ENCODE data around the gene MED17.
"Not testable (repeated sequence)": the region's sequence is repeated elsewhere in the genome, so short reads cannot be mapped to it uniquely, and the experiment has no call there.

MED17 gene, protein sequence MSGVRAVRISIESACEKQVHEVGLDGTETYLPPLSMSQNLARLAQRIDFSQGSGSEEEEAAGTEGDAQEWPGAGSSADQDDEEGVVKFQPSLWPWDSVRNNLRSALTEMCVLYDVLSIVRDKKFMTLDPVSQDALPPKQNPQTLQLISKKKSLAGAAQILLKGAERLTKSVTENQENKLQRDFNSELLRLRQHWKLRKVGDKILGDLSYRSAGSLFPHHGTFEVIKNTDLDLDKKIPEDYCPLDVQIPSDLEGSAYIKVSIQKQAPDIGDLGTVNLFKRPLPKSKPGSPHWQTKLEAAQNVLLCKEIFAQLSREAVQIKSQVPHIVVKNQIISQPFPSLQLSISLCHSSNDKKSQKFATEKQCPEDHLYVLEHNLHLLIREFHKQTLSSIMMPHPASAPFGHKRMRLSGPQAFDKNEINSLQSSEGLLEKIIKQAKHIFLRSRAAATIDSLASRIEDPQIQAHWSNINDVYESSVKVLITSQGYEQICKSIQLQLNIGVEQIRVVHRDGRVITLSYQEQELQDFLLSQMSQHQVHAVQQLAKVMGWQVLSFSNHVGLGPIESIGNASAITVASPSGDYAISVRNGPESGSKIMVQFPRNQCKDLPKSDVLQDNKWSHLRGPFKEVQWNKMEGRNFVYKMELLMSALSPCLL

GRCh38 chr11:93784145-93784934 is at the start of gene MED17:
TSS of gene MED17 (plus strand) at chr11:93784282. CDS start at chr11:93784514, 232 bp downstream.
- peak; percentile 80 for DNase-seq (ENCODE audit: low read depth)

GRCh38 chr11:93734427-93735222 is 49.5 kb upstream of the MED17 start:
- no peak for DNase-seq (ENCODE audit: low read depth)

DNA sequence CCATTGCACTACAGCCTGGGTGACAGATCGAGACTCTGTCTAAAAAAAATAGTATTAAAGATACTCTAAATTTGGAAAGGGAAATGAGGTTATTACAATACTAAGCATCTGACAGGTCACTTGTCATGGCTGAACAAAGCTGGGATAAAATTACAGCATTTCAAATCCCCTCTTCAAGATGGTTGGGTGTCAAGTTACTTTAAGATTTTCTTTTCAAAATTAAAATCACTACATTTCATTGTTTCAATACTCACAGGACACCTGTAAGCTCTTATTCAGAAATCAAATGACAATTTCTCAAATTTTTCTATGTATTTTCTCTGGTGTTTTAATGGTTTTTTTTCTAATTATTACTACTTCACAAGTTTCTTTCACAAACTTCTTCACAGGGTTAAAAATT is 48.5 kb upstream of the MED17 start:
- DNase-seq (ENCODE audit: low read depth) = no peak

GRCh38 chr11:93736129-93736528 is 48.0 kb upstream of the MED17 start:
- DNase-seq (ENCODE audit: low read depth) = no peak

DNA sequence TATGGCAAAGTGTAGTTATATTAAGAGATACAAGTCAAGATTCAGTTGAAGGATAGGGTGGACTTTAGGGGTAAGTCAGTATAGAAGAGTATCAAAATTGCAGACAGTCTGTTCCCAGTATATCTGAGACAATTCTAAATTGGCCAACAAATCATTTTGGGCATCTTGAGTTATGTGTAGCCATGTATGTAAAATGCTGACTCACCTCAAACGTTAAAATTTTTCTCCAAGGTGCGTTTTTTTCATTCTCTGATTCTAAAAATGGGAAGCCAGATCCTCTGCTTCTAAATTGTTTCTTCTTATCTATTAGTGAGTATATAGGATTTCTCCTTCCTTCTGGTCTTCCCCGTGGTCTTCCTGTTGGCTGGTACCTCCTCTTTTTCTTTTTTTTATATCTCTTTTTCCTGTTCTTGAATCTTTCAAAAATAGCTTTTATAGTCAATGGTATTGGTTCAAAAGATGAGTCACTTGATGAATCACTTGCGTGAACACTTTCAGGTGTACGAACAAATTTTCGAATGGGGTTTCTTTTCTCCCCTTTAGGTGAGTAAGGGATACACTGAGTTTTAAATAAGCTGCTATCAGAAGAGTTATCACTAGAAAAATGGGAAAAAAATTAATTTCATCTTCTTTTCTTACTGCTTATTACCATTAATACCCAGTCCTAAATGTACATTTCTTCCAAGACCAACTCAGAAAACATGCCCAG is 46.0 kb upstream of the MED17 start:
- no peak for DNase-seq (ENCODE audit: low read depth)

DNA sequence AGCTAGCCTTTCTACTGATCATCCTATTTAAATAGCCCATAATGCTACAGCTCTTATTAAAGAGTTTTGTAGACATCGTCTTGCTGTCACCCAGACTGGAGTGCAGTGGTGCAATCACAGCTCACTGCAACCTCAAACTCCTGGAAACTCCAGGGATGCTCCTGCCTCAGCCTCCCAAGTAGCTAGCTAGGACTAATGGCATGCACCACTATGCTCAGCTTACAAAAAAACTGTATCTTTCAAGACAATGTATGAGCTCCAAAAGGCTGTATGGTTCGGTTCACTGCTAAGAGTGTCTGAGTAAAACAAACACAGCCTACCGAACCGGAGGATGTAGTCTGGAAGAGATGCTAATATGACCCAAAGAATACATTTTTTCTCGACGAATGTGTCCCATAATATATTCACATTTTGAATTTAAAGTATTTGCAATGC is 45.4 kb upstream of the MED17 start:
- no peak for DNase-seq (ENCODE audit: low read depth)

- peak; percentile 64 for DNase-seq (ENCODE audit: low read depth)
Observed at GRCh38 chr11:93740031-93740729, 43.9 kb upstream of the MED17 start.

GRCh38 chr11:93740730-93741093 is 43.4 kb upstream of the MED17 start:
- DNase-seq (ENCODE audit: low read depth) = no peak

GRCh38 chr11:93741094-93741881 is 42.8 kb upstream of the MED17 start, which contains the start of the genes C11orf54 and TAF1D:
TSS of gene C11orf54 (plus strand) at chr11:93741672. CDS start at chr11:93747394, 5,722 bp downstream.
TSS of gene TAF1D (minus strand) at chr11:93741495. CDS start at chr11:93739304, 2,191 bp downstream.
- DNase-seq (ENCODE audit: low read depth) = peak; percentile 91

DNA sequence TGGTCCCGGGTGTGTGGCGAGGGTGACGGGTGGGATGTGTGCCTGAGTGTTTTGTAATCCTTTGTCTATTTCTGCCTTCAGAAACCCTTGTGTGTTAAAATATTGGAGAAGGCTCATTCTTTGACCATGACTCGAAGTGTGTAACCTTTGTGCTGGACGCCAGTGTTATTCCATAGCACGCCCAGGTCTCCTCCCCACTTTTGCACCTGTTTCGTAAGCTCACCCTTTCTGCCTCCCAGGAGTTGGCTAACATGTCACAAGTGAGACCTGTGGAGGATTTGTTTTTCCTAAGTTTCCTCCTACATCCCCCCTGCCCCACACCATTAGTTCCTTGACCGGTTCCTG is 42.2 kb upstream of the MED17 start:
- DNase-seq (ENCODE audit: low read depth) = no peak

DNA sequence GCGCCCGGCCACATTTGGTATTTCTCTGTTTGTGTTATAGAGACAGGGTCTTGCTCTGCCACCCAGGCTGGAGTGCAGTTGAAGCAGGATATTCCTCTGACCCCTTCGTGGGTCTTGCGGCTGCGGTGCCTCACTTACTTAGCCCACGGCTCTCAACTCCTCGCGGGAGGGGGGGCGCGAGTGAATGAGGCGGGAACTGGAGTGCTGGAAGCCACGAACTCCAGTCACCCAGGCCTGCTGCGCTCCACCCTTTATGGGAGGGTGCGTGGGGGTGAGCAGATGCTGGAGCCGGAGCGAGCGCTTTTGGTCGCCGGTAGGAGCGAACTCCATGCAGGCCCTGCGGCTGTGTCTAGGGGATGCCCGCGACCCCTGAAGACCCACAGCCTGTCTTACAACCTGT is 40.8 kb upstream of the MED17 start:
- no peak for DNase-seq (ENCODE audit: low read depth)

DNA sequence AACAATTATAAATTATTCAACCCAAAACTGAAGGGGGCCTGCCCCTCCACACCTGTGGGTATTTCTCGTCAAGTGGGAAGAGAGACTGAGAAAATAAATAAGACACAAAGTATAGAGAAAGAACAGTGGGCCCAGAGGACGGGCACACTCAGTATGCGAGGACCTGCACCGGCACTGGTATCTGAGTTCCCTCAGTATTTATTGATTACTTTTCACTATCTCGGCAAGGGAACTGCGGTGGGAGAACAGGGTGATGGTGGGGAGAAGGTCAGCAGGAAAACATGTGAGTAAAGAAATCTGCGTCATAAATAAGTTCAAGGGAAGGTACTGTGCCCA is 39.4 kb upstream of the MED17 start:
- no peak for DNase-seq (ENCODE audit: low read depth)

DNA sequence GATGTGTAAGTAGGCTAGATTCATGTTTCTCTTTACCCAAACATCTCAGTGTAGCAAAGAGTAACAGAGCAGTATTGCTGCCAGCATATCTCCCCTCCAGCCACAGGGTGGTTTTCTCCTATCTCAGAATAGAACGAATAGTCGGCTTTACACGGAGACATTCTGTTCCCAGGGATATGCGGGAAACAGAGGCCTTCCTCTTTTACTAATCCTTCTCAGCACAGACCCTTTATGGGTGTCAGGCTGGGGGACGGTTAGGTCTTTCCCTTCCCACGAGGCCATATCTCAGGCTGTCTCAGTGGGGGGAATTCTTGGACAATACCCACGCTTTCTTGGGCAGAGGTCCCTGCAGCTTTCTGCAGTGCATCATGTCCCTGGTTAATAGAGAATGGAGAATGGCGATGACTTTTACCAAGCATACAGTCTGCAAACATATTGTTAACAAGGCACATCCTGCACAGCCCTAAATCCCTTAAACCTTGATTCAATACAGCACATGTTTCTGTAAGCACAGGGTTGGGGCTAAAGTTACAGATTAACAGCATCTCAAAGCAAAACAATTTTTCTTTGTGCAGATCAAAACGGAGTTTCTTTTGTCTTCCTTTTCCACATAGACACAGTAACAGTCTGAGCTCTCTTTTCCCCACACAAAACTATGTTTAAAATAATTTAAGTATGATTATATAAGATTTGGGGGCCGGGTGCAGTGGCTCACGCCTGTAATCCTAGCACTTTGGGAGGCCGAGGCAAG is 38.9 kb upstream of the MED17 start:
- not testable (repeated sequence) for DNase-seq (ENCODE audit: low read depth)

DNA sequence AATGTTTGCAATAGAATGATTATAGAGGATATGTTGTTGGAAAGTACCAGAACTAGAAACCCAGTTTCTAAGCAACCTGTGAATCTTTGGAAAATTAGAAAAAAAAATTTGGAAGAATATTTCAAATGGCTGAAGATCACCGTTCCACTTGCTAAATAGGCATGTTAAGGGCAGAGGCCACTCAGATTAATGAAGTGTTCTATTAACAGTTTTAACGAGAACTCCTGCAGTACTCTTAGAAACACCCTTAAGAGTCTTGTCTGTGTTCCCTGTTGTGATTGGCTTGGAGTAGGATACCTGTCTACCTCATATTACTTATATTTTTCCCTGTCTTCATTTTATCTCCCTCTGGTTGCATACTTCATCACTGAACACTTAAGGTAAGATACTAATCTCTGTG is 38.0 kb upstream of the MED17 start:
- no peak for DNase-seq (ENCODE audit: low read depth)

- DNase-seq (ENCODE audit: low read depth) = no peak
Observed at GRCh38 chr11:93747122-93747521, 37.0 kb upstream of the MED17 start.

DNA sequence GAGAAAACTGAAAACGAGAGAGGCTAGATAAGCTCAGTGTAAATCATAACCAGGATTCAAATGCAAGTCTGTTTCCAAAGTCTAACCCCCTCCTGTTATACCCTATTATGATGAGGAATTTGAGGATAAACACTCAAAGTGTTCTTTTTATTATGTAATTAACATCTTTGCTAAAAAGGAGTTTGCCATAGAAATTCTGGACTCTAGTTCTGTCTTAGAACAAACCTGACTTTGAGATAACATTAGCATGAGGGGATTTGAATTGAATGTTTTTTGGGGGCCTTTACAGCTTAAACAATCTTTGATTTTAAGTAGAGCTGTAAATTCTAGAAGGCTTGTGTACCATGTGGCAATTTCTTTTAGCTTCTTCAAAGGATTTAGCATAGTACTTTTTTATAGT is 33.1 kb upstream of the MED17 start:
- no peak for DNase-seq (ENCODE audit: low read depth)

DNA sequence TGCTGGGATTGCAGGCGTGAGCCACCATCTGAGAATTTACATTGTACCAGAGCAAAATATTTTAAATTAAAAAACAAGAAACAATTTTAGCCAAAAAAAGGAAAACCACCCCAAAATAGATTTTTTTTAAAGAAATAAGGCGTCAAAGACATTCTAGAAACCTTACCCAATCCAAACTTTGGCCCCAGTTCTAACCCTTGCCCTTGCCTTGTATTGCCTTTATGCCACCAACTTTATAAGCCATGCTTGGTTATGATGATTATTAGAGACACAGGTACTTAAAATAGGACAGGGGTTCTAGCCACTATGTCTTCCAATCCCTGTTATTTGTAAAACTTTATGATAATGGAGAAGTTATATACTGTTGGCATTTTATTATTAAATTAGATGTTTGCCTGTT is 30.8 kb upstream of the MED17 start:
- DNase-seq (ENCODE audit: low read depth) = no peak

DNA sequence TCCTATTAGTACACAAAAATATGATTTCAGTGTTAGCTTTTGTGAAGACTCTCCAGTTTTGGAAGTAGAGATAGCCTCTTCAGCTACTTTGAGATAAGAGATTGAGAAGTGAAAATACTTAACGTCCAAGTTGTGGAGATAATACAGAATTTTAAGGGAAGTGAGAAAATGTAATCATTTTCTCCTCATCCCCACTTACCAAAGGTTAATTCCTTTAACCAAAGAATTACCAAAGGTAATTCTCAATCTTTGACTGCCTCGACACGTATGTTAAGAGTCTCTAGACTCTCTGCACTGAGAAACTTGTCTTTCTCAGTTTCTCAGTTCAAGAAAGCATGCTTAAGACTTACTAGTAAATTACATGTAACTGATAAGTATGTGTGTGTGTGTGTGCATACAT is 27.3 kb upstream of the MED17 start:
- no peak for DNase-seq (ENCODE audit: low read depth)

GRCh38 chr11:93757301-93757700 is 26.8 kb upstream of the MED17 start:
- DNase-seq (ENCODE audit: low read depth) = no peak

Data from HS-5 (cell line).